ENCODE measurements around the gene TENT5A.

TENT5A gene

GRCh38 chr6:81736428-81736827, 16.1 kb downstream of the TENT5A start:
- Histone ChIP-seq H3K27me3 (ENCODE audit: control insufficient read depth, insufficient read depth, low read length) (no peaks in the 10 kb centered on the region), H3K4me1 (no peaks in the 10 kb centered on the region), H3K9me3 (ENCODE audit: control insufficient read depth, low read length) (no peaks in the 10 kb centered on the region), H3K27ac (no peak overlapping the region), H3K36me3 (ENCODE audit: control insufficient read depth, insufficient read depth, low read length) (no peaks in the 10 kb centered on the region), H2AFZ (no peak overlapping the region), H3K4me3 (ENCODE audit: low read depth, low read length) (no peak overlapping the region), H3K79me2 (no peaks in the 10 kb centered on the region), H3K9ac (no peak overlapping the region), H3K4me2 (ENCODE audit: low read length) (no peak overlapping the region)
- TF ChIP-seq CTCF (IDR thresholded peaks at IDR 0.05), result no peak

- Histone ChIP-seq H3K9me3 (ENCODE audit: control insufficient read depth, low read length) (no peaks in the 10 kb centered on the region), H3K4me3 (ENCODE audit: low read depth, low read length) (no peak overlapping the region), H3K4me2 (ENCODE audit: low read length) (no peak overlapping the region), H3K27ac (no peak overlapping the region), H3K79me2 (no peaks in the 10 kb centered on the region), H2AFZ (no peak overlapping the region), H3K4me1 (no peaks in the 10 kb centered on the region), H3K9ac (no peak overlapping the region), H3K36me3 (ENCODE audit: control insufficient read depth, insufficient read depth, low read length) (no peaks in the 10 kb centered on the region), H3K27me3 (ENCODE audit: control insufficient read depth, insufficient read depth, low read length) (no peaks in the 10 kb centered on the region)
- no peak for TF ChIP-seq CTCF (IDR thresholded peaks at IDR 0.05)
These were observed 16.6 kb downstream of the TENT5A start for GRCh38 chr6:81735756-81736380.

GRCh38 chr6:81734500-81735150, 17.9 kb downstream of the TENT5A start:
- H3K27ac ChIP-seq, result no peak overlapping the region
- H3K27me3 ChIP-seq (ENCODE audit: control insufficient read depth, insufficient read depth, low read length), result no peaks in the 10 kb centered on the region
- no peak for TF ChIP-seq CTCF (IDR thresholded peaks at IDR 0.05)
- H3K36me3 ChIP-seq (ENCODE audit: control insufficient read depth, insufficient read depth, low read length), result no peaks in the 10 kb centered on the region
- no peak overlapping the region for H3K4me3 ChIP-seq (ENCODE audit: low read depth, low read length)
- no peak overlapping the region for H3K4me2 ChIP-seq (ENCODE audit: low read length)
- H3K9ac ChIP-seq, result no peak overlapping the region
- no peaks in the 10 kb centered on the region for H3K79me2 ChIP-seq
- no peaks in the 10 kb centered on the region for H3K4me1 ChIP-seq
- no peak overlapping the region for H2AFZ ChIP-seq
- H3K9me3 ChIP-seq (ENCODE audit: control insufficient read depth, low read length), result no peaks in the 10 kb centered on the region

- no peaks in the 10 kb centered on the region for H3K79me2 ChIP-seq
- TF ChIP-seq CTCF (IDR thresholded peaks at IDR 0.05), result peak; percentile 38
- no peak overlapping the region for H3K4me2 ChIP-seq (ENCODE audit: low read length)
- H3K9ac ChIP-seq, result no peak overlapping the region
- H3K4me1 ChIP-seq, result no peaks in the 10 kb centered on the region
- no peak overlapping the region for H3K27ac ChIP-seq
- no peaks in the 10 kb centered on the region for H3K36me3 ChIP-seq (ENCODE audit: control insufficient read depth, insufficient read depth, low read length)
- H3K9me3 ChIP-seq (ENCODE audit: control insufficient read depth, low read length), result no peaks in the 10 kb centered on the region
- H3K27me3 ChIP-seq (ENCODE audit: control insufficient read depth, insufficient read depth, low read length), result no peaks in the 10 kb centered on the region
- H2AFZ ChIP-seq, result no peak overlapping the region
- H3K4me3 ChIP-seq (ENCODE audit: low read depth, low read length), result no peak overlapping the region
These were observed 18.4 kb downstream of the TENT5A start for GRCh38 chr6:81734081-81734480.

GRCh38 chr6:81731814-81732213, 20.7 kb downstream of the TENT5A start:
- Histone ChIP-seq H3K9ac (no peak overlapping the region), H3K4me1 (no peaks in the 10 kb centered on the region), H3K27ac (no peak overlapping the region), H3K27me3 (ENCODE audit: control insufficient read depth, insufficient read depth, low read length) (no peaks in the 10 kb centered on the region), H3K4me2 (ENCODE audit: low read length) (no peak overlapping the region), H3K9me3 (ENCODE audit: control insufficient read depth, low read length) (no peaks in the 10 kb centered on the region), H2AFZ (no peak overlapping the region), H3K36me3 (ENCODE audit: control insufficient read depth, insufficient read depth, low read length) (no peaks in the 10 kb centered on the region), H3K79me2 (no peaks in the 10 kb centered on the region), H3K4me3 (ENCODE audit: low read depth, low read length) (no peak overlapping the region)
- no peak for TF ChIP-seq CTCF (IDR thresholded peaks at IDR 0.05)

Data from parathyroid adenoma (tissue), 2 donors.